Naive B cell (primary cell): ENCODE results near the gene NUMA1. TPM values are rescaled to one million over a fixed set of nuclear protein-coding genes. Genes with fewer than 3 reads are reported as not detected.

ENCODE experiments used
- ATAC-seq, 2 donors: fragments of 150-1000 bp; cut with Tn5 transposase; 2 replicates each; pipeline ENCODE4 v1.10.0; 2021; ENCODE audit warnings: low read depth in 2 of 2, mild to moderate bottlenecking in 2 of 2, moderate library complexity in 2 of 2
- DNase-seq: peaks from one replicate; pipeline ENCODE4 v3.0.0; 2022
- H3K27ac Mint-ChIP-seq, 6 donors: one replicate each; pipeline ENCODE4 v1.8.0; 2020 to 2022; ENCODE audit warnings: mild to moderate bottlenecking in 6 of 6, mixed read lengths in 6 of 6, moderate library complexity in 5 of 6, inconsistent platforms in 2 of 6
- H3K27me3 Mint-ChIP-seq, 3 donors: one replicate each; pipeline ENCODE4 v1.8.0; 2021 to 2022; ENCODE audit warnings: mixed read lengths in 3 of 3, mild to moderate bottlenecking in 1 of 3
- H3K36me3 Mint-ChIP-seq, 2 donors: one replicate each; pipeline ENCODE4 v1.8.0; 2020 to 2022; ENCODE audit warnings: mixed read lengths in 2 of 2, inconsistent platforms in 1 of 2, mild to moderate bottlenecking in 1 of 2
- H3K4me1 Mint-ChIP-seq, 3 donors: one replicate each; pipeline ENCODE4 v1.8.0; 2020 to 2022; ENCODE audit warnings: mixed read lengths in 3 of 3, inconsistent platforms in 1 of 3, mild to moderate bottlenecking in 1 of 3, moderate library complexity in 1 of 3
- H3K4me3 Mint-ChIP-seq, 8 donors: one replicate each; pipeline ENCODE4 v1.8.0; 2020 to 2022; ENCODE audit warnings: mild to moderate bottlenecking in 8 of 8, mixed read lengths in 8 of 8, moderate library complexity in 8 of 8, inconsistent platforms in 2 of 8
- H3K9me3 Mint-ChIP-seq, 7 donors: one replicate each; pipeline ENCODE4 v1.8.0; 2020 to 2022; ENCODE audit warnings: mixed read lengths in 7 of 7, mild to moderate bottlenecking in 5 of 7, inconsistent platforms in 2 of 7, moderate library complexity in 1 of 7
- polyA plus RNA-seq, 6 donors: library from polyadenylated mRNA; unstranded; fragments of 300-500 nt; fragmentation: Illumina TruSeq; gene quantifications; one replicate each; pipeline ENCODE4 v1.2.3, GENCODE V29; 2021; ENCODE audit warnings: low read depth in 6 of 6

Gene NUMA1
- polyA plus RNA-seq, 6 donors from 2014 or later = 5.4 to 102 (median 20.4) TPM

DNA sequence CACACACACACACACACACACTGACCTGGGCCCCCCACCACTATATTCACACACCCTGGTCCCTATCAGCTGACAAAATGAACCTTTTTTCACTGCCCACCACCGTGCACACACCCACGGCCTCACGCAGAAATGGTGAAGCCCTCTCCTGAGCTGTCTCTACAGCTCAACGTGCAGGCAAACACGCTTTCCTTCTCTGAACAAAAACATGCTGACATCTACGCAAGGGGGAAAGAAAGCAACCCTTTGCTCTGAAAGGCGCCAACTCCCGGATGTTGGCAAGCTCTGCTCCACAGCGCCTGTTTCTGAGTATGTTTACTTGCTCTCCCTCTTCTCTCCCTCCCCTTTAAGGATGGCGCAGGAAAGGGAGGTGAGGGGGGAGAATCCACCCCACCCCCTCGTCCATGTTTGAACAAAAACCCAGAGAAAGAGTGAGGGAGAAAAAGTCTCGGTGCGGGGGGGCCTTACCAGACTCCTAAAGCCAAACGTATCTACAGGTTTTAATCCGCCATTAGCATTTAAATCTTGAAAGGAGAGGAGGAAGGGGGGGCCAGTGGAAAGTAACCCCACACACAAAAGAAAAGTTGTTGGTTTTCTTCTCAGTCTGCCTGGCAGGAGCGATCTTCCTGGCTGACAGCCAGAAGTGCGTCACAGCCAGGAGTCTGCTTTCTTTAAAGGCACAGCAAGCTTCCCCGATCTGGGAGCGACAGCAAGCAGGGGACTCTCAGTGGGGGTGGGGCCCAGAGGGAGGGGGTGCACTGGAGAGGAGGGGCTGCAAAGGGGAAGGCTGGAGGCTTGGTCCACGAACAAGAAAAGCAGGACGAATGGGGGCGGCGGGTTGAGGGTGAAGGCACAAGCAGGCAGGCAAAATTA is 39.6 kb downstream of the NUMA1 start:
- H3K27ac Mint-ChIP-seq = no peak overlapping the region
- no peaks in the 10 kb centered on the region for H3K27me3 Mint-ChIP-seq
- H3K9me3 Mint-ChIP-seq = no peaks in the 10 kb centered on the region
- no peak overlapping the region for H3K4me3 Mint-ChIP-seq
- H3K4me1 Mint-ChIP-seq = peaks cover 19 to 39% (median 26%) of the 10 kb centered on the region in 3 donors
- DNase-seq (peak; percentile 57), ATAC-seq (peak; percentile 57 to 69)
- peaks cover 0 to 1% of the 10 kb centered on the region in 2 donors for H3K36me3 Mint-ChIP-seq

DNA sequence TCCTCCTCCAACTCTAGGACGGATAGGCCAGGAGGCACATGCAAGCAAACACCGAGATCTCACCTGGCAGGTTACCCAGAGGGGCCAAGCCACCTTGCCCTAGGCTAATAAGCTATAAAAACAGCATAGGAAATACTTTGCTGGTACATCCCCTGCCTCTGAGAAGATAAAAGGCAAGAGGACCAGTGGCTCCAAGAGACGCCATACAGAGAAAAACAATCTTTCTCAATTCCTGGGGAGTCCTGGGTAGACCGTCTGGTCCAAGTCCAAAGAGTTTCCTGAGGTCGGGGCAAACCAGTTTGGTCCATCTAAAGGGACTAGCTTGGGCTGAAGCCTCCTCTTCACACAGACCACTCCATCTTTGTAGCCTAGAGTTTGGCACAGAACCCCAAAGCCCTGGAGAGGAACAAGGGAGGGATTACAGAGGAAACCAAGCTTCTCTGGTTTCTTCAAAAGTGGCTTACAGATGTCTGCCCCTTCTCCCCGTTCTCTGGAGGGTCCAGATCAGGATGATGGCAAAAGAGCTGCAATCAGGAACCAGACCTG is 40.4 kb downstream of the NUMA1 start:
- H3K4me1 Mint-ChIP-seq = peaks cover 21 to 39% (median 32%) of the 10 kb centered on the region in 3 donors
- H3K27ac Mint-ChIP-seq = no peak overlapping the region
- ATAC-seq (no peak), DNase-seq (no peak)
- no peaks in the 10 kb centered on the region for H3K9me3 Mint-ChIP-seq
- no peak overlapping the region for H3K4me3 Mint-ChIP-seq
- peaks cover 0 to 4% of the 10 kb centered on the region in 2 donors for H3K36me3 Mint-ChIP-seq
- H3K27me3 Mint-ChIP-seq = no peaks in the 10 kb centered on the region

DNA sequence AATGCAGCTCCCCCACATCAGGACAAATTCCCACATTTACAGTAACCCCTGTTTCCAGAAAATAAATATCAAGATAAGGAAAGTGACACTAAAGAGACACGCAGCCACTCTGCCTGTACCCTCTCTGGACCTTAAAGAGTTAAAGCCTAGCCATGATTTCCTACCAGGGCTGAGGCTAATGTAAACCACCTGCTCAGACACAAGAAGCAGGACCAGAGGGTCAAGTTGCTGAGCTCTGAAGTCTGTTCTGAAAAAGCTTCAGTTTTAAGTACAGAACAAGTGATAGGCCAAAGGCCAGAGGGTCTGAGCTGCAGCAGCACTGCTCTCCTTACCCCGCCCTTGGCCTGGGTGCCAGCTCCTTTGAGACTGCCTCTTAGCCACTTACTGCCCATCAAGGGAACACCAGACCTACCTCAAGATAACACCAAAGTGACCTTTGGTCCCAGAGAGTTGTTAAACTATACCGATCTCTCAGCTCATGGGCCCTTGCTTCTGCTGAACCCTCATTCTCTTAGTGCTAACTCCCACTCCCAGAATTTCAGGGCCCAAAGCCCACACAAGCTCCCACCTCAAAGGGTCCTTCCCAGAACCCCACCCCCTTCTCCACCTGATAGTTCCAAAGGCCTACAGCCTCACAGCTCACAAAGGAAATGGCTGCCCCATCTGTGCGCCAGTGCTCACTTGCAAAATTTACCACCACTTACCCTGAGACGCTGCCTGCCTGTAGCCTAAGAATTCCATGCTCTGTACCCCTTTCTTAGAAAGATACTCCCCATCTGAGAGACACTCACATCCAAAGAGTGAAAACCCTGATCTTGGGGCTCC is 41.1 kb downstream of the NUMA1 start:
- no peaks in the 10 kb centered on the region for H3K9me3 Mint-ChIP-seq
- no peak overlapping the region for H3K4me3 Mint-ChIP-seq
- DNase-seq = no peak
- no peak overlapping the region for H3K27ac Mint-ChIP-seq
- no peak for ATAC-seq
- no peaks in the 10 kb centered on the region for H3K27me3 Mint-ChIP-seq
- peaks cover 21 to 39% (median 36%) of the 10 kb centered on the region in 3 donors for H3K4me1 Mint-ChIP-seq
- H3K36me3 Mint-ChIP-seq = peaks cover 0 to 4% of the 10 kb centered on the region in 2 donors

DNA sequence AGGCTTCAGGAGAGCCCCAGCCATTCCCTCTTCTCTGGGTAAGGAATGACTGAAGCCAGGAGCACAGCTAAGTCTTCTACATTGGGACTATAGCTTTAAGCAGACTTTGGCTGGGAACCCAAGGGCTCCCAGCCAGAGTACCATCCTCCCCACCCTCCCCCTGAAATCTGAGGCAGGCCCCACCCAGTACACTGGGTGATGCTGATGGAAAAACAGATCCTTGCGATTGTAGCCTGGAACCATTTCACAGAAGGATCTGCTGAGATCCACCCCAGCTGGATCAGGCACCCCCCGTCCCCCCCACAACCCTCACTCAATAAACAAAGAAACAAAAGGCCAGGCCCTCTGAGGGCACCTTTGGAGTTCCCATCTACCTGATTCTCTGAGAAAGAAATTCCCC is 41.9 kb downstream of the NUMA1 start:
- ATAC-seq (no peak), DNase-seq (no peak)
- Mint-ChIP-seq H3K4me3 (no peak overlapping the region), H3K27me3 (no peaks in the 10 kb centered on the region), H3K27ac (no peak overlapping the region), H3K36me3 (peaks cover 0 to 4% of the 10 kb centered on the region in 2 donors), H3K9me3 (no peaks in the 10 kb centered on the region), H3K4me1 (peaks cover 16 to 39% (median 35%) of the 10 kb centered on the region in 3 donors)

DNA sequence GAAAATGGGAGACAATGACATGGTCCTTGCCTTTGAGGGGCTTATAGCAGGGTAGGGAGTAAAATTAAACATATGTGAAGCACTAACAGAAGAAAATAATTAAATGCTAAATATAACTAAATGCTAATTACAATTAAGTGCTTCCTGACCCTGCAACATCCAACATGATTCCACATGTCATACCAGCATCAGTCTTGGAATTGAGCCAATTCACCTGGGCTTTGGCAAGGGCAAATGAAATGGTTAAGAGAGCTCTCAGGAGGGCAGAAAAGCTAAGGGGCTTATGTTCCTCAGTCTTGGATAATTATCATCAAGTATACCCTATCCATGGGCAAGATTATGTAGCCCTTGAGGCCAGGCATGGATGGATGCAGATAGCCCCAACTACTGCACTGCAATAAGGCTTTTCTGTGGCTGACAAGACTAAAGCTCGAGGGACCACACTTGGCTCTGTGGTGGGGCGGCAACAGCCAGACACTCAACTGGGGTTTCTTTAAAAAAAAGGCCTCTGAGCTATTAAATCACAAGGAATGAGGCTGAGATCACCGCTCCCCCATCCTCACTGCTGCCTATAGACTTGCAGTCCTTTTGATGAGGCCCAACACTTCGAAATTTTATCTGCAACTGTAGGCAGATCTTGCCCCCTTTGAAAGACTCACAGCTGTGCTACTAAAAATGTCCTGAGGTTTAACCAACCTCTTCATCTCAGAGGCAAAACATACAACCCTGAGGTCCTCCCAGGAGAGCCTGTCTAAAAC is 42.6 kb downstream of the NUMA1 start:
- no peak for DNase-seq
- no peak overlapping the region for H3K4me3 Mint-ChIP-seq
- no peaks in the 10 kb centered on the region for H3K27me3 Mint-ChIP-seq
- peaks cover 0 to 4% of the 10 kb centered on the region in 2 donors for H3K36me3 Mint-ChIP-seq
- ATAC-seq = no peak
- peak overlapping the region in 3 of 6 donors; percentile 59 to 96 (median 91) for H3K27ac Mint-ChIP-seq
- H3K4me1 Mint-ChIP-seq = peaks cover 21 to 35% (median 34%) of the 10 kb centered on the region in 3 donors
- no peaks in the 10 kb centered on the region for H3K9me3 Mint-ChIP-seq

DNA sequence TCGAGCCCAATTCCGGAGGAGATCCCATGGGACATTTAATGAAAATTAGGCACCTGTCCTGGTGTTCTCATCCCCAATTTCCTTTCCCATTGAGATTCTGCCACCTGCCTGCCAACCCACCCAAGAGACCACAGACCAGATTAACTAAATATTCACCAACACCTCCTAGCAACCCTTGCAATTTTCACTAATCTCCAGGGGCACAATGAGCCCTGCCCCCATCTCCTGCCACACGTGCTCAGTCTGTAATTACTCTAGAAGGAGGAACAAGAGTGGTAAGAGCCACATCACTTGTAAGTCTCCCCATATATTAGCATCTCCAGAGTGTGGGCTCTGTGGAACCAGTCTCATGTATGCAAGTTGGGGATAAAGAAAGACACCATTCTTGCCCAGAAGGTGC is 43.7 kb downstream of the NUMA1 start:
- DNase-seq (no peak), ATAC-seq (no peak)
- H3K4me1 Mint-ChIP-seq = peaks cover 21 to 24% (median 24%) of the 10 kb centered on the region in 3 donors
- no peaks in the 10 kb centered on the region for H3K9me3 Mint-ChIP-seq
- H3K4me3 Mint-ChIP-seq = peak overlapping the region in 3 of 8 donors; percentile 14 to 55 (median 50)
- H3K36me3 Mint-ChIP-seq = peaks cover 0 to 4% of the 10 kb centered on the region in 2 donors
- H3K27me3 Mint-ChIP-seq = no peaks in the 10 kb centered on the region
- peak overlapping the region in 5 of 6 donors; percentile 39 to 96 (median 92) for H3K27ac Mint-ChIP-seq

DNA sequence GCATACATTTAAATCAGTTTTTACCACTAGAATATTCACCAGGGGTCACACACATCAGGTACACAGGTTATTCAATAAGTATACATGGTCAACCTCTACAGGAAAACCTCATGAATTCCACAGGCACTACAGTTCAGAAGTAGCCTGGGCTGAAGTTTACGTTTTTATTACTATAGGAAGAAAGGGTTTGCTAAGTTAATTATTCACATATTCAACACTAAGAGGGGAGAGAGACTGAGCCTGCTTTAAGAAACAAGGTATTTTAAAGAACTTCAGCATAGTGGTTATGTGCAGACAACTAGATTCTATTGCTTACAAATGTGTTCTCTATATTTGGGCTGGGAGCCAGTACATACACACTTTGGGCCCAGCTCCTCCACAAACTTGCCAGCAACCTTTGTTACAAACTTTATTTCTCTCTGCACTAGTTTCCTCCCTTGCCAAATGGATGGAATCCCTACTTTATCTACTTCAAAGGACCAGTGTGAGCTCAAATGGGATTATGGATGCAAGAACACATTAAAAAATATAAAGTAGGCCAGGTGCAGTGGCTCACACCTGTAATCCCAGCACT is 49.8 kb downstream of the NUMA1 start:
- Mint-ChIP-seq H3K4me1 (peaks cover 19 to 51% (median 37%) of the 10 kb centered on the region in 3 donors), H3K36me3 (peaks cover 0 to 8% of the 10 kb centered on the region in 2 donors), H3K4me3 (no peak overlapping the region), H3K27ac (peak overlapping the region in 4 of 6 donors; percentile 50 to 61 (median 54)), H3K9me3 (no peaks in the 10 kb centered on the region), H3K27me3 (no peaks in the 10 kb centered on the region)
- DNase-seq (no peak), ATAC-seq (no peak)

DNA sequence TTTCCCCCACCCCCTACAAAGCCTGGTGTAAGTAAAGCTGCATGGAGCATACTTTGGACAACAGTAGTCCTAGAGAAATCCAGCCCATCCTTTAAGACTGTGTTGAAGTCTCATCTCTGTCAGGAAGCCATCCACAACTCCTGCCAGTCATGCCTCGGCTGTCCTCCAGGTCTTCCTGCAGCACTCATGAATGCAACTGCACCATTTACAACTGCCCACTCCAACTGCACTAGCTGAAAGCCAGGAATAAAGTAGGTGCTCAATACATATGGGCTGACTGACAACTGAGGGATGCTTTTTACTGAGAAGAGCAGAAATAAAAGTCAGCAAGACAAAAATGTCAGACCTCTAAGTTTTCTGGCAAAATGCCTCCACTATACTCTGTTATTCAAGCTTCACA is 54.3 kb downstream of the NUMA1 start:
- ATAC-seq (no peak), DNase-seq (no peak)
- Mint-ChIP-seq H3K27ac (peak overlapping the region in 2 of 6 donors; percentile 29 to 89), H3K4me1 (peaks cover 27 to 46% (median 38%) of the 10 kb centered on the region in 3 donors), H3K27me3 (no peaks in the 10 kb centered on the region), H3K36me3 (peaks cover 0 to 7% of the 10 kb centered on the region in 2 donors), H3K4me3 (no peak overlapping the region), H3K9me3 (no peaks in the 10 kb centered on the region)

DNA sequence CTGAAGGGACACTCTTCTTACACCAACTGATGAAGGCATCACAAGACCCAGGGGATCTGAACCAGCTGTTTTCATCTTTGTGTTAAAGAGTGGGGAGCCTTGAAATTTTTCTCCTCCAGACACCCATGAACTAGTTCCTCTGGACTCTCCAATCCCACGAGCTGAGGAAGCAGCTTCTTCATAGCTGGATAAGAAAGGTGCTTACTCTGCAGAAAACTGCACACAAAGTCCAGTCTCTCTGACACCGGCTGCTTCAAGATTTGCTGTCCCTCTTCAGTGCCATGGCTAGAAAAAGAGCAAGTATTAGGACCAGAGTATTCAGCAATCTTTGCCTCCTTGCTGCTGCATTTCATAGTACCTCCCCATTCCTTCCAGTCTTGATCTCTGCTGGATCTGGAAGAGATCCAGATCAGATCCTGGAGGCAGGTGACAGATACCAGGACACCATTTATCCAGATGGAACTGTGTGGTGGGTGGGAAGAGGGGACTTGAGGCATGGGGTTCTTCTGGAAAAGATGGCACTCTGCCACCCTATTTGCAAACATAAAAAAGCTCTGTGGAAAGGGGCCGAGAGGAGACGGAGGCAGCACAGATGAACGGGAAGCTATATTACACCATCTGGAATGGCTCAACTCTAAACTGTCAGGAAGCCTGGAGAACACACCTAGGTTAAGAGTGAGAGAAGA is 56.1 kb downstream of the NUMA1 start:
- no peak for ATAC-seq
- no peak for DNase-seq
- Mint-ChIP-seq H3K27ac (peak overlapping the region in 2 of 6 donors; percentile 60 to 93), H3K4me3 (no peak overlapping the region), H3K4me1 (peaks cover 26 to 36% (median 29%) of the 10 kb centered on the region in 3 donors), H3K36me3 (peaks cover 7 to 13% of the 10 kb centered on the region in 2 donors), H3K27me3 (no peaks in the 10 kb centered on the region), H3K9me3 (no peaks in the 10 kb centered on the region)

DNA sequence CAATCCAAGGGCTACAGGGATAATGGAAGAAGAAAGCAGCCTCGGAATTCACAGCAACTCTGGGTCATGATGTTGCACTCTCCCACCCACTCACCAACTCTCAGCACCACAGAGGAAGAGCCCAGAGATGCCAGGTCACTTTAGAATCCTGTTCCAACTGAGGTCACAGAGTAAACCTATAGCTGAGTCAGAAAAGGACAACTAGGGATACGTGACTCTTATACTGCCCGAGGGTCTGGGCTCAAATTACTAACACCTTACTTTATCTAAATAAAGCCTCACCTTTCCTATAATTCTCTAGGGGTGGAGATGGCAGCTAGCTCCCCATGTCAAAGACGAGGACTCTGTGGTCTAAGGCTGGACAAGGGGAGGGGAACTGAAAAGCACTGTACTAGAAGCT is 57.0 kb downstream of the NUMA1 start:
- peaks cover 12 to 13% of the 10 kb centered on the region in 2 donors for H3K36me3 Mint-ChIP-seq
- H3K27me3 Mint-ChIP-seq = no peaks in the 10 kb centered on the region
- no peak overlapping the region for H3K4me3 Mint-ChIP-seq
- ATAC-seq (no peak), DNase-seq (no peak)
- H3K27ac Mint-ChIP-seq = peak overlapping the region in 1 of 6 donors; percentile 73
- H3K4me1 Mint-ChIP-seq = peaks cover 21 to 30% (median 24%) of the 10 kb centered on the region in 3 donors
- no peaks in the 10 kb centered on the region for H3K9me3 Mint-ChIP-seq

DNA sequence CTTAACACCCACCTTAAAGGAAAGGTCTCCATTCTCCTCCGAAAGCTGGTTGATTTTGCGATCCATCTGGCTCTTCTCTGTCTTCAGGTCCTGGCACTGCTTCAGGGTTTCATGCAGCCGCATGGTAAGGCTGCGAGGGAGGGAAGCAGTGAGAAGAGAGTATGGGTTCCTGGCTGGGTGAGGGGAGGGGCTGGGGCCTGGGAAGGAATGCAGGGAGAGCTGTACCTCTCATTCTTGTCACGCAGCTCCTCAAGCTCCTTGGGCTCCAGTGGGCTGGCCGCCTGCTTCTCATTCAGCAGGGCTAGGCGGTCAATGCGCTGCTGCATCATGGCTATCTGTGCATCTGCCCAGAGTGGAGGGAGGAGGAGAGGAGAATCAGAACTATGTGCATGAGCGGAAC is 62.2 kb downstream of the NUMA1 start:
- DNase-seq (no peak), ATAC-seq (no peak)
- Mint-ChIP-seq H3K27ac (peak overlapping the region in 1 of 6 donors; percentile 25), H3K4me1 (peaks cover 0 to 16% (median 7%) of the 10 kb centered on the region in 3 donors), H3K36me3 (peaks cover 9 to 48% of the 10 kb centered on the region in 2 donors), H3K9me3 (no peaks in the 10 kb centered on the region), H3K4me3 (no peak overlapping the region), H3K27me3 (no peaks in the 10 kb centered on the region)

DNA sequence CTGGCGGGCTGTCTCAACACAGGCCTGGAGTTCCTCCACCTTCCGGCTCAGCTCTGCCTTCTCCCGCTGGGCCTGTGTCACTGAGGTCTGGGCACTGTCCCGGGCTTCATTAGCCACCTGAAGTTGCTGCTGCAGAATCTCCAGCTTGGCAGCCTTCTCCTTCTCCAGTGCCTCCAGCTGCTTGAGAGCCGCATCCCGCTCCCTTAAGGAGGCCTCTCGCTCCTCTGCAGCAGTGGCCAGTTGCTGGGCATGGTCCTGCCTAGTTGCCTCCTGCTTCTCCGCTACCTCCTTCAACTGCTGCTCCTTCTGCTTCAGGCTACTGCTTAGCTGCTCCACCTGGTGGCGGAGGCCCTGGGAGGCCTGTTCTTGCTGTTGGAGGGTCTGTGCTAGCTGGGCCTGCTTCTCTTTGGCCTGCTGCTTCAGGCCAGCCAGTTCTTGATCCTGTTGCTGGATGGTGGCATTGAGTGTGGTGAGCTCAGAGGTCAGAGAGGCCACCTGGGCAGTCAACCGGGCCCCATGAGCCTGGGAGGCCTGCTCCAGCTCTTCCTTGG is 64.8 kb downstream of the NUMA1 start:
- H3K4me1 Mint-ChIP-seq = peaks cover 0 to 19% (median 8%) of the 10 kb centered on the region in 3 donors
- H3K27me3 Mint-ChIP-seq = no peaks in the 10 kb centered on the region
- peak overlapping the region in 1 of 8 donors; percentile 19 for H3K4me3 Mint-ChIP-seq
- ATAC-seq (no peak), DNase-seq (no peak)
- H3K9me3 Mint-ChIP-seq = no peaks in the 10 kb centered on the region
- peak overlapping the region in 4 of 6 donors; percentile 41 to 84 (median 50) for H3K27ac Mint-ChIP-seq
- peaks cover 9 to 50% of the 10 kb centered on the region in 2 donors for H3K36me3 Mint-ChIP-seq
